Neural cell (in vitro differentiated cells): ENCODE results near the gene TLCD5. TPM values are rescaled to one million over a fixed set of nuclear protein-coding genes. Genes with fewer than 3 reads are reported as not detected.

Experiments
- H2AFZ ChIP-seq: fragments of 200-600, 300-800 bp; sonication (generic), shearing (Covaris generic); 2 replicates; pipeline ENCODE4 v1.6.0; 2014; ENCODE audit warnings: low read depth, mild to moderate bottlenecking, antibody characterized with exemption, low read length, moderate library complexity
- H3F3A ChIP-seq: fragments of 200-600 bp; shearing (Covaris generic); 2 replicates; pipeline ENCODE4 v1.6.1; 2016; ENCODE audit warnings: mild to moderate bottlenecking, moderate library complexity, mixed read lengths, antibody characterized with exemption, low read length; ENCODE audit not compliant: insufficient read depth, poor library complexity, severe bottlenecking
- H3K27ac ChIP-seq: fragments of 200-600, 300-800 bp; sonication (generic), shearing (Covaris generic); 2 replicates; pipeline ENCODE4 v1.5.1; 2014; ENCODE audit warnings: mild to moderate bottlenecking, low read length, moderate library complexity
- H3K27me3 ChIP-seq: fragments of 300-800, 200-600 bp; sonication (generic), shearing (Covaris generic); 2 replicates; pipeline ENCODE4 v1.6.0; 2014; ENCODE audit warnings: mild to moderate bottlenecking, low read depth, low read length, moderate library complexity; ENCODE audit not compliant: insufficient read depth
- H3K36me3 ChIP-seq: fragments of 300-800, 200-600 bp; sonication (generic), shearing (Covaris generic); 2 replicates; pipeline ENCODE4 v1.5.1; 2014; ENCODE audit warnings: mild to moderate bottlenecking, antibody characterized with exemption, low read length, moderate library complexity; ENCODE audit not compliant: insufficient read depth
- H3K4me2 ChIP-seq: fragments of 300-800, 200-600 bp; sonication (generic), shearing (Covaris generic); 2 replicates; pipeline ENCODE4 v1.6.0; 2014; ENCODE audit warnings: mild to moderate bottlenecking, low read length
- H3K4me3 ChIP-seq: fragments of 300-800, 200-600 bp; sonication (generic), shearing (Covaris generic); 2 replicates; pipeline ENCODE4 v1.5.1; 2014; ENCODE audit warnings: mild to moderate bottlenecking, low read length, moderate library complexity
- H3K79me2 ChIP-seq: fragments of 200-600 bp; shearing (Covaris generic); replicated peaks from 2 replicates; pipeline ENCODE4 v1.6.0; 2014; ENCODE audit warnings: mild to moderate bottlenecking, low read length, moderate library complexity; ENCODE audit not compliant: insufficient read depth
- H3K9ac ChIP-seq: fragments of 300-800, 200-600 bp; sonication (generic), shearing (Covaris generic); 2 replicates; pipeline ENCODE4 v1.6.1; 2016; ENCODE audit warnings: mild to moderate bottlenecking, low read length, mixed read lengths
- H3K9me2 ChIP-seq: fragments of 200-600 bp; shearing (Covaris generic); 2 replicates; pipeline ENCODE4 v1.6.1; 2016; ENCODE audit warnings: mild to moderate bottlenecking, low read length, mixed read lengths; ENCODE audit not compliant: insufficient read depth
- H3K9me3 ChIP-seq: fragments of 200-600, 300-800 bp; sonication (generic), shearing (Covaris generic); 2 replicates; pipeline ENCODE4 v1.6.1; 2016; ENCODE audit warnings: mild to moderate bottlenecking, mixed run types, low read length, moderate library complexity, mixed read lengths
- H4K20me1 ChIP-seq: fragments of 200-600 bp; shearing (Covaris generic); 2 replicates; pipeline ENCODE4 v1.6.1; 2016; ENCODE audit warnings: mild to moderate bottlenecking, mixed run types; ENCODE audit not compliant: insufficient read depth
- EP300 ChIP-seq: fragments of 450-650 bp; conservative IDR thresholded peaks from 2 replicates; pipeline ENCODE4 v1.6.1; 2014; ENCODE audit warnings: antibody characterized with exemption, mild to moderate bottlenecking, moderate library complexity; ENCODE audit not compliant: poor library complexity, severe bottlenecking
- EZH2 ChIP-seq: fragments of 200-600, 300-800 bp; shearing (Covaris generic), sonication (generic); IDR thresholded peaks from 2 replicates; pipeline ENCODE4 v1.6.1; 2014; ENCODE audit warnings: antibody characterized with exemption, low read length, borderline replicate concordance, mild to moderate bottlenecking; ENCODE audit not compliant: insufficient read depth, poor library complexity, severe bottlenecking
- MXI1 ChIP-seq: fragments of 450-650 bp; conservative IDR thresholded peaks from 2 replicates; pipeline ENCODE4 v1.6.1; 2014; ENCODE audit warnings: antibody characterized with exemption, mild to moderate bottlenecking; ENCODE audit not compliant: poor library complexity, severe bottlenecking
- POLR2AphosphoS5 ChIP-seq: IDR thresholded peaks from 2 replicates; pipeline ENCODE4 v1.6.1; 2012
- RAD21 ChIP-seq: fragments of 450-650 bp; conservative IDR thresholded peaks from 2 replicates; pipeline ENCODE4 v1.6.1; 2014; ENCODE audit warnings: antibody characterized with exemption, mild to moderate bottlenecking, moderate library complexity
- SMC3 ChIP-seq: fragments of 450-650 bp; conservative IDR thresholded peaks from 2 replicates; pipeline ENCODE4 v1.6.1; 2014; ENCODE audit warnings: antibody characterized with exemption, mild to moderate bottlenecking, moderate library complexity; ENCODE audit not compliant: poor library complexity
- TAF1 ChIP-seq: IDR thresholded peaks from 2 replicates; pipeline ENCODE4 v1.6.1; 2012; ENCODE audit warnings: low read depth
- polyA plus RNA-seq: library from polyadenylated mRNA; depleted of rRNA; stranded (reverse); fragments of >200 nt; gene quantifications from 2 replicates; pipeline ENCODE4 v1.2.3, GENCODE V29; 2014
- TF ChIP-seq, protein P1 (sequence below): IDR thresholded peaks from 2 replicates; pipeline ENCODE4 v1.6.1; 2012; ENCODE audit warnings: borderline replicate concordance
- TF ChIP-seq, protein P2 (sequence below): fragments of 450-650 bp; IDR thresholded peaks from 2 replicates; pipeline ENCODE4 v1.5.1; 2014; ENCODE audit warnings: antibody characterized with exemption, mild to moderate bottlenecking, moderate library complexity; ENCODE audit not compliant: poor library complexity, severe bottlenecking

TLCD5 gene
- polyA plus RNA-seq, 1 donor from 2014 or later, result 31.1 TPM

GRCh38 chr11:120357620-120358019 is 32.5 kb downstream of the TLCD5 start:
- TF ChIP-seq, protein P1, sequence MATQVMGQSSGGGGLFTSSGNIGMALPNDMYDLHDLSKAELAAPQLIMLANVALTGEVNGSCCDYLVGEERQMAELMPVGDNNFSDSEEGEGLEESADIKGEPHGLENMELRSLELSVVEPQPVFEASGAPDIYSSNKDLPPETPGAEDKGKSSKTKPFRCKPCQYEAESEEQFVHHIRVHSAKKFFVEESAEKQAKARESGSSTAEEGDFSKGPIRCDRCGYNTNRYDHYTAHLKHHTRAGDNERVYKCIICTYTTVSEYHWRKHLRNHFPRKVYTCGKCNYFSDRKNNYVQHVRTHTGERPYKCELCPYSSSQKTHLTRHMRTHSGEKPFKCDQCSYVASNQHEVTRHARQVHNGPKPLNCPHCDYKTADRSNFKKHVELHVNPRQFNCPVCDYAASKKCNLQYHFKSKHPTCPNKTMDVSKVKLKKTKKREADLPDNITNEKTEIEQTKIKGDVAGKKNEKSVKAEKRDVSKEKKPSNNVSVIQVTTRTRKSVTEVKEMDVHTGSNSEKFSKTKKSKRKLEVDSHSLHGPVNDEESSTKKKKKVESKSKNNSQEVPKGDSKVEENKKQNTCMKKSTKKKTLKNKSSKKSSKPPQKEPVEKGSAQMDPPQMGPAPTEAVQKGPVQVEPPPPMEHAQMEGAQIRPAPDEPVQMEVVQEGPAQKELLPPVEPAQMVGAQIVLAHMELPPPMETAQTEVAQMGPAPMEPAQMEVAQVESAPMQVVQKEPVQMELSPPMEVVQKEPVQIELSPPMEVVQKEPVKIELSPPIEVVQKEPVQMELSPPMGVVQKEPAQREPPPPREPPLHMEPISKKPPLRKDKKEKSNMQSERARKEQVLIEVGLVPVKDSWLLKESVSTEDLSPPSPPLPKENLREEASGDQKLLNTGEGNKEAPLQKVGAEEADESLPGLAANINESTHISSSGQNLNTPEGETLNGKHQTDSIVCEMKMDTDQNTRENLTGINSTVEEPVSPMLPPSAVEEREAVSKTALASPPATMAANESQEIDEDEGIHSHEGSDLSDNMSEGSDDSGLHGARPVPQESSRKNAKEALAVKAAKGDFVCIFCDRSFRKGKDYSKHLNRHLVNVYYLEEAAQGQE, result no peak
- TF ChIP-seq EZH2, result no peak
- no peak for TF ChIP-seq POLR2AphosphoS5
- TF ChIP-seq RAD21, result no peak
- TF ChIP-seq MXI1, result no peak
- no peaks in the 10 kb centered on the region for H4K20me1 ChIP-seq
- no peaks in the 10 kb centered on the region for H3K36me3 ChIP-seq
- H3K4me3 ChIP-seq, result no peak overlapping the region
- no peaks in the 10 kb centered on the region for H3K9me2 ChIP-seq
- no peak overlapping the region for H2AFZ ChIP-seq
- no peaks in the 10 kb centered on the region for H3K9me3 ChIP-seq
- H3K27ac ChIP-seq, result no peak overlapping the region
- H3K9ac ChIP-seq, result no peak overlapping the region
- H3K79me2 ChIP-seq, result peaks cover 21% of the 10 kb centered on the region
- no peaks in the 10 kb centered on the region for H3F3A ChIP-seq
- no peaks in the 10 kb centered on the region for H3K27me3 ChIP-seq
- no peak overlapping the region for H3K4me2 ChIP-seq

GRCh38 chr11:120358729-120359128 is 33.6 kb downstream of the TLCD5 start:
- Histone ChIP-seq H3K4me2 (no peak overlapping the region), H3K4me3 (no peak overlapping the region), H3K36me3 (no peaks in the 10 kb centered on the region), H3K9me2 (no peaks in the 10 kb centered on the region), H3F3A (no peaks in the 10 kb centered on the region), H2AFZ (no peak overlapping the region), H3K9ac (no peak overlapping the region), H3K27ac (no peak overlapping the region), H3K79me2 (peaks cover 24% of the 10 kb centered on the region), H4K20me1 (no peaks in the 10 kb centered on the region), H3K9me3 (no peaks in the 10 kb centered on the region), H3K27me3 (no peaks in the 10 kb centered on the region)
- no peak for TF ChIP-seq TAF1
- no peak for TF ChIP-seq POLR2AphosphoS5
- no peak for TF ChIP-seq EZH2
- no peak for TF ChIP-seq MXI1
- no peak for TF ChIP-seq RAD21
- TF ChIP-seq, protein P2, sequence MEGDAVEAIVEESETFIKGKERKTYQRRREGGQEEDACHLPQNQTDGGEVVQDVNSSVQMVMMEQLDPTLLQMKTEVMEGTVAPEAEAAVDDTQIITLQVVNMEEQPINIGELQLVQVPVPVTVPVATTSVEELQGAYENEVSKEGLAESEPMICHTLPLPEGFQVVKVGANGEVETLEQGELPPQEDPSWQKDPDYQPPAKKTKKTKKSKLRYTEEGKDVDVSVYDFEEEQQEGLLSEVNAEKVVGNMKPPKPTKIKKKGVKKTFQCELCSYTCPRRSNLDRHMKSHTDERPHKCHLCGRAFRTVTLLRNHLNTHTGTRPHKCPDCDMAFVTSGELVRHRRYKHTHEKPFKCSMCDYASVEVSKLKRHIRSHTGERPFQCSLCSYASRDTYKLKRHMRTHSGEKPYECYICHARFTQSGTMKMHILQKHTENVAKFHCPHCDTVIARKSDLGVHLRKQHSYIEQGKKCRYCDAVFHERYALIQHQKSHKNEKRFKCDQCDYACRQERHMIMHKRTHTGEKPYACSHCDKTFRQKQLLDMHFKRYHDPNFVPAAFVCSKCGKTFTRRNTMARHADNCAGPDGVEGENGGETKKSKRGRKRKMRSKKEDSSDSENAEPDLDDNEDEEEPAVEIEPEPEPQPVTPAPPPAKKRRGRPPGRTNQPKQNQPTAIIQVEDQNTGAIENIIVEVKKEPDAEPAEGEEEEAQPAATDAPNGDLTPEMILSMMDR, result no peak
- TF ChIP-seq, protein P1, result no peak
- no peak for TF ChIP-seq SMC3
- TF ChIP-seq EP300, result no peak
